OCI-LY3 (cell line): ENCODE measurements around the gene PCNX3.

Experiments used
- CTCF ChIP-seq: fragments of 200-600, 300-600 bp; sonication (generic); IDR thresholded peaks from 2 replicates; pipeline ENCODE4 v1.5.1; 2014; ENCODE audit warnings: antibody characterized with exemption, low read length, low read depth
- EZH2phosphoT487 ChIP-seq: fragments of 200-600 bp; shearing (Covaris generic); IDR thresholded peaks from 2 replicates; pipeline ENCODE4 v1.6.1; 2018; ENCODE audit warnings: antibody characterized with exemption, mixed run types, low read depth

- TF ChIP-seq CTCF = peak; percentile 93
- no peak for TF ChIP-seq EZH2phosphoT487
Observed at GRCh38 chr11:65588199-65589054, 27.1 kb upstream of the PCNX3 start.
